WI38 (cell line): ENCODE measurements around the gene SKAP2.

Source experiments
- H3K4me3 ChIP-seq: 2 replicates; pipeline ENCODE4 v1.5.1; 2011; ENCODE audit warnings: low read depth, mild to moderate bottlenecking, control low read depth, low read length
- CTCF ChIP-seq: IDR thresholded peaks from 2 replicates; pipeline ENCODE4 v1.5.1; 2012; ENCODE audit warnings: low read depth, mild to moderate bottlenecking, control low read depth, low read length

Gene SKAP2

DNA sequence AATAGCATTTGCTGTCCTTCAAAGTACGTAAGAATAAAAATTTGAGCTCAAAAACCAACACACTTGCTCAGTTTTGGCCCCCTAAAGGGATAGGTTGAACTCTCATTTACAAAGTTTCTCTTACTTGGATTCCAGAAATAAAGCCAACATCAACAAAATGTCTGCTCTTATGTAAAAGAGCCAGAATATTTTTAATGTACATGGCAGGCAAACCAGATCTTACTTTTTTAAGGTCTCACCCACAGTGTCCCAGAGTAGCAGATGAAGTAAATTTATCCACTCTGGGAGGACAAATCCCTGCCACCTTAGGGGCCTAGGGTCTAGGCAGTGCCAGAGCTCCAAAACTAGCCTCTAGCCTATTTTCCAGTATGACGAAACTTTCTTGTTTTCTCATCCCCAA lies 159.6 kb downstream of the SKAP2 start:
- no peak for TF ChIP-seq CTCF
- no peak overlapping the region for H3K4me3 ChIP-seq

GRCh38 chr7:26704036-26704435 lies 160.4 kb downstream of the SKAP2 start:
- TF ChIP-seq CTCF, result no peak
- H3K4me3 ChIP-seq, result no peak overlapping the region

DNA sequence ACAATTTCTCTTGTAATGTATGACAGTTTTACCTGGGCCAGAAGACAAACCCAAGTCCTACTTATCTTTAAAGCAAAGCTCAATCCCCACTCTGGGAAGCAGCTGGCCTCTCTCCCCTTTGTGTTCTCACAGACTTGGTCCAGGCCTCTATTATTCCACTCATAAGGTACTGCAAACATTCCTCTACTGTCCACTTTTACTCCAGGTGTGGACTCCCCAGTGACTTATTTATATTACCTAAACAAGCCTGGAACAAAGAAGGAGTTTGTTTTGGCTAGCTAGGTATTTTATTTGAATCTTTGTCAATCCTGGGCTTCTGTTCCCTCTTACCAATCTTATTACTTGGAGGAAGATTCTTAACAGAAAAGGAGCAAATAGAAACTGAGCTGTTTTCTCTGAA lies 163.5 kb downstream of the SKAP2 start:
- TF ChIP-seq CTCF, result no peak
- no peak overlapping the region for H3K4me3 ChIP-seq

DNA sequence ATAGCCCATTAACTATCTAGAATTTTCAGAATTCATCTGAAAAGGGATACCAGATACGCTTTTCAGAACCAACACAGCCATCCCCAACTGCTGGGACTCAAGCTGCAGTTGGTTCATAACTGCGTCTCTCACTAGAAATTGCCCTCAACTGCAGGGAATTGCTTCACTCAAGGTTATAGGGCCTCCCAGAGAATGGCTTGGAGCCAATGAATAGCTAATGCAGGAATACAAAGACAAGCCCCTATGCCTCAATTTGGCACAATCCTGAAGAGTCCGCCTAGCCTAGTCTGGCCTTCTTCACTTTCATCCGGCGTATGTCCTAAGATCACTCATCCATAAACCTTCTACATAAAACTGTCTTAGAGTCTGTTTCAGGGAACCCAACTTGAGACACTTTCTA lies 164.0 kb downstream of the SKAP2 start:
- no peak overlapping the region for H3K4me3 ChIP-seq
- no peak for TF ChIP-seq CTCF

- H3K4me3 ChIP-seq, result no peak overlapping the region
- TF ChIP-seq CTCF, result no peak
These were observed 164.6 kb downstream of the SKAP2 start for GRCh38 chr7:26699766-26700165.

GRCh38 chr7:26698806-26699205 lies 165.6 kb downstream of the SKAP2 start:
- TF ChIP-seq CTCF, result no peak
- H3K4me3 ChIP-seq, result no peak overlapping the region

DNA sequence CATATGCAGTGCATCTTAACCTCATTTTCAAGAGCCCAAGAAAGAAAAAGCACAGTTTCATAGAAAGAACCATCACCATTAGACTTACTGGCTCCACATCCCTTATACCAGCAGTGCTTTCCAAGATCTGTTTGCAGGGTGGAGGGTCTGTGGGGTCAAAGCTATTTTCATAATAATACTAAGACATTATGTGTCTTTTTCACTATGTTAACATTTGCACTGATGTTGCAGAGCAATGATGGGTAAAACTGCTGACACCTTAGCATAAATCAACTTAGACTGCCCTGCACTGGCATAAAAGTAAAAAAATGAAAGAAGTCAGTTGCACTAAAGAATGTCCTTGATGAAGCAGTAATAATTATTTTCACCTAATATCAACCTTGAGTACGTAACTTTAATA lies 166.2 kb downstream of the SKAP2 start:
- no peak overlapping the region for H3K4me3 ChIP-seq
- no peak for TF ChIP-seq CTCF
